GM19468 (cell line): ENCODE data around the gene HPS1.
"Not testable (repeated sequence)": the region's sequence is repeated elsewhere in the genome, so short reads cannot be mapped to it uniquely, and the experiment has no call there.

Experiments used
- ATAC-seq: cut with Tn5 transposase; IDR thresholded peaks from one replicate; pipeline ENCODE4 v1.9.1; 2021; ENCODE audit warnings: mild to moderate bottlenecking, moderate library complexity, moderate number of reproducible peaks; ENCODE audit not compliant: unreplicated experiment; ENCODE audit errors: extremely low read depth

The HPS1 gene

GRCh38 chr10:98397089-98397600, 49.6 kb downstream of the HPS1 start:
- ATAC-seq = no peak

GRCh38 chr10:98396096-98397063, 50.4 kb downstream of the HPS1 start:
- no peak for ATAC-seq

- no peak for ATAC-seq
These were observed 51.8 kb downstream of the HPS1 start for GRCh38 chr10:98394851-98395440.

- ATAC-seq = no peak
These were observed 55.1 kb downstream of the HPS1 start for GRCh38 chr10:98391578-98391991.

DNA sequence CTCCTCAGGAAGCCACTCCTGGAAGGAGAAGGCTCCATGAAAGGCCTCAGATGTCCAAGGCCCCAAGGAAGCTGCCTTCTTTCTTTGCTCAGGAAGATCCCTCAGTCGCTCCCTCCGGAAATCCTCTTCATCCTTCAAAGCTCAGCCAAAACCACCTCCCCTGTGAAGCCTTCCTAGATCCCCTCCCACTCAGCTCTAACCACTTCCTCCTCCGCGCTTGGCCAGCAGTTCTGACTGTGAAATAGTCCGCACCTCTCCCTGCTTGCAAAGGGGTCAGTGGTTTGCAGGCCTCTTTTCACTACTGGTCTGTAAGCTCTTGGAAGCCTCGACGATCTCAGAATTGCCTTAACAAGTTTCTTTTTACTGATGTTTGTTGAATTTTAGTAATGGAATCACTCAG, 55.7 kb downstream of the HPS1 start:
- no peak for ATAC-seq

- ATAC-seq = no peak
These were observed 56.3 kb downstream of the HPS1 start for GRCh38 chr10:98390406-98390805.

DNA sequence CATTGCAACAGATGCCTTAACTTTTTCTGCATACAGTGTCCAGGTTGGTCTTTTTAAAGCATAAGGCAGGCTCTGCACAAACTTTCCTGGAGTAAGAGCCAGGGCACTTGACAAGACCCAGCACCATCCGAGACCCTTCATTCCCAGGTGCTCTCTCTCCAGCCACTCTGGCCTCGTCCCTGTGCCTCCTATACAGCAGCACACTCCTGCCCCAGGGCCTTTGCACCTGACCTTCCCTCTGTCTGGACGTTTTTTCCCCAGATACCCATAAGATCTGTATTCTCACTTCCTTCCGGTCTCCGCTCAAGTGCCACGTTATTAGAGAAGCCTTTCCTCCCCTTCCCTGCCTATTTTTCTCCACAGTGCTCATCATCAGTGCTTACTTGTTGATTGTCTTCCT, 57.3 kb downstream of the HPS1 start:
- no peak for ATAC-seq

- ATAC-seq = no peak
These were observed 58.6 kb downstream of the HPS1 start for GRCh38 chr10:98388101-98388655.

GRCh38 chr10:98384531-98385133, 62.1 kb downstream of the HPS1 start:
- no peak for ATAC-seq

- ATAC-seq = no peak
These were observed 62.9 kb downstream of the HPS1 start for GRCh38 chr10:98383869-98384268.

GRCh38 chr10:98383134-98383667, 63.5 kb downstream of the HPS1 start:
- not testable (repeated sequence) for ATAC-seq

DNA sequence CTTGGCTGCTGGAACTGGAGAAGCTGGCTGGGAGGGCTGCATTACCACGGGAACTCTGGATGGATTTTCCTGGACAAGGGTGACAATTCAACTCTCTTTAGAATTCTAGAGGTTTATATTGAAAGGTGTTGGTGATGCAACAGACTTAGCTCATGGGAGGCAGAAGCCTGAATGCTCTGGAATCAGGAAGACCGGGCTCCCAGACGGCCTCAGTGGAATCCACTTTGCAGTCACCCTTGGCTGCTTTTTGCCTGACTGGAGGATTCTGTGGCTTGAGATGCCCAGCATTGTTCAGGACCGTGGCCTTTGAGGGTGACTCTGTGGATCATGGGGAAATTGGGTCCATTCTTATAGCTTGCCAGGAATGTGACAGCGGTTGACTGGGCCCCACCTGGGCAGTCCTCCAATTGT, 64.0 kb downstream of the HPS1 start:
- no peak for ATAC-seq

- no peak for ATAC-seq
These were observed 66.0 kb downstream of the HPS1 start for GRCh38 chr10:98380493-98381339.

DNA sequence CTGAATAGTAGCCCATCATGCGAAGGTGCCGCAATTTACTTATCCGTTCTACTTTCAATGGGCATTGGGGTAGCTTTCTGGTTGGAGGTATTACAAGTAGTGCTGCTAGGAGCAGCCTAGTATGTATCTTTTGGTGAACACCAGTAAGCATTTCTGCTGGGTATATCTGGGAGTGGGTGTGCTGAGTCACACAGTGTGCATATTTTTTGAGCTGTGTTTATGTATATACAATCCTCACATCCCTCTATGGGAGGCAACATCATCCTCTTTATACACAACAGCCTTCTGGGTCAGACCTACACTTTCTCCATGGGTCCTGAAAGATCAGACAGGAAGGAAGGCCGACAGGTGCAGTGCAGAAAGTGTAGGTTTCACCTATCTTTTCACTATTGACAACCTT, 68.0 kb downstream of the HPS1 start:
- no peak for ATAC-seq

DNA sequence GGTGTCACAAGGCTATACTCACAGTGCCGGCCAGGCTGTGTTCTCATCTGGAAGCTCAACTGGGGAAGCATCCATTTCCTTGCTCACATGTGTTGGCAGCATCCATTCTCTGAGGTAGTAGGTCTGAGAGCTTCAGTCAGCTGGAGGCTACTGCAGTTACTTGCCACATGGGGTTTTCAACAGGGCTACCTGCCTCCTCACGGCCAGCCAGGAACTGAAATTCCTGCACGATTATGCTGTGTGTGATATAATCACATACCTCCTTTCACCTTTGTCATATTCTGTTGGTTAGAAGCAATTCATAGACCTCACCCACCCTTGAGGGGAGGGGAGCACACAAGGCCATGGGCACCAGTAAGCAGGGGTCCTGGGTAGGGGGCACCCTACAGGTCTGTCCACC, 69.2 kb downstream of the HPS1 start:
- no peak for ATAC-seq

- ATAC-seq = no peak
These were observed 69.7 kb downstream of the HPS1 start for GRCh38 chr10:98377001-98377400.

DNA sequence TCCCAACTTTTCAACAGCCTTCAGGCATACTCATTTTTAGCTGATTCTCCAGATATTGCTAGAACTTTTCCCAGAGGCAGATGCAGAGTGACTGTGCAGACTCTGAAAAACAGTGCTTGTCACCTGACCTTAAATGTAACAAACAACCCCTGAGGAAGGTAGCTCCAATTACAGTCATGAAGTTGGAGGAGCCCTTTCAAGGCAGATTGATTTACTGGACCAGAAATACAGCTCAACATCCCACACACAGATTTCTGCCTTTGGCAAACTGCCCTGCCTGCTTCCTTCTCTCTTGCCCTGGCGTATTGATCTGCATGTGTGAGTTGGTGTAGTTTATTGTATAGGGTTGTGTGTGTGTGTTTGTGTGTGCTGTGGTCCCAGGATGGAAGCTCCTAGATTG, 70.2 kb downstream of the HPS1 start:
- ATAC-seq = no peak

- no peak for ATAC-seq
These were observed 72.3 kb downstream of the HPS1 start for GRCh38 chr10:98374217-98374985.
